Liver (tissue), 9 donors: ENCODE data around the gene MYO5C. TPM values are rescaled to one million over a fixed set of nuclear protein-coding genes. Genes with fewer than 3 reads are reported as not detected.

Experiments
- DNase-seq: peaks from one replicate; pipeline ENCODE4 v3.0.0-alpha.2; 2017; ENCODE audit warnings: low spot score
- H3K27ac ChIP-seq, 2 donors: one replicate each; pipeline ENCODE4 v1.7.0; 2013; ENCODE audit warnings: inconsistent platforms in 2 of 2, low read length in 2 of 2, control low read depth in 1 of 2, low read depth in 1 of 2, mild to moderate bottlenecking in 1 of 2
- H3K27me3 ChIP-seq, 4 donors: one replicate each; pipeline versions ENCODE4 v1.6.1 to v1.7.0; 2013; ENCODE audit warnings: low read length in 3 of 4, inconsistent platforms in 1 of 4, mild to moderate bottlenecking in 1 of 4, moderate library complexity in 1 of 4; ENCODE audit not compliant: control insufficient read depth in 4 of 4, insufficient read depth in 4 of 4
- H3K36me3 ChIP-seq, 4 donors: one replicate each; pipeline versions ENCODE4 v1.6.1 to v1.7.0; 2013; ENCODE audit warnings: low read length in 3 of 4, mild to moderate bottlenecking in 3 of 4, low read depth in 1 of 4, moderate library complexity in 1 of 4; ENCODE audit not compliant: control insufficient read depth in 4 of 4, insufficient read depth in 3 of 4
- H3K4me1 ChIP-seq, 4 donors: one replicate each; pipeline versions ENCODE4 v1.6.1 to v1.7.0; 2013; ENCODE audit warnings: low read length in 3 of 4, mild to moderate bottlenecking in 3 of 4, moderate library complexity in 1 of 4; ENCODE audit not compliant: control insufficient read depth in 4 of 4, insufficient read depth in 4 of 4
- H3K4me3 ChIP-seq, 3 donors: one replicate each; pipeline versions ENCODE4 v1.6.1 to v1.7.0; 2013; ENCODE audit warnings: low read length in 3 of 3, control low read depth in 1 of 3, low read depth in 1 of 3, mild to moderate bottlenecking in 1 of 3
- H3K9ac ChIP-seq, 2 donors: one replicate each; pipeline ENCODE4 v1.7.0; 2013; ENCODE audit warnings: low read length in 2 of 2, mild to moderate bottlenecking in 2 of 2, moderate library complexity in 2 of 2, control low read depth in 1 of 2, low read depth in 1 of 2
- H3K9me3 ChIP-seq, 4 donors: one replicate each; pipeline versions ENCODE4 v1.6.1 to v1.7.0; 2013; ENCODE audit warnings: low read length in 3 of 4; ENCODE audit not compliant: control insufficient read depth in 4 of 4
- GABPA ChIP-seq, 2 donors: IDR thresholded peaks in 1 of 2; conservative IDR thresholded peaks in 1 of 2; 2 replicates each; pipeline ENCODE4 v1.6.1; 2016; ENCODE audit warnings: antibody characterized with exemption in 2 of 2, mild to moderate bottlenecking in 1 of 2, moderate library complexity in 1 of 2
- HNF4A ChIP-seq, 2 donors: conservative IDR thresholded peaks; 2 replicates each; pipeline ENCODE4 v1.6.1; 2016; ENCODE audit warnings: antibody characterized with exemption in 2 of 2, mild to moderate bottlenecking in 2 of 2
- HNF4G ChIP-seq: IDR thresholded peaks from 2 replicates; pipeline ENCODE4 v1.6.1; 2016; ENCODE audit warnings: antibody characterized with exemption
- JUND ChIP-seq, 2 donors: IDR thresholded peaks; 2 replicates each; pipeline ENCODE4 v1.6.1; 2016; ENCODE audit warnings: antibody characterized with exemption in 2 of 2
- MAX ChIP-seq: IDR thresholded peaks from 2 replicates; pipeline ENCODE4 v1.6.1; 2016; ENCODE audit warnings: antibody characterized with exemption
- NR2F2 ChIP-seq: IDR thresholded peaks from 2 replicates; pipeline ENCODE4 v1.6.1; 2016; ENCODE audit warnings: antibody characterized with exemption
- RXRA ChIP-seq, 2 donors: IDR thresholded peaks; 2 replicates each; pipeline ENCODE4 v1.6.1; 2017 to 2018; ENCODE audit warnings: antibody characterized with exemption in 2 of 2, mild to moderate bottlenecking in 1 of 2
- TAF1 ChIP-seq: conservative IDR thresholded peaks from 2 replicates; pipeline ENCODE4 v1.6.1; 2016; ENCODE audit warnings: antibody characterized with exemption, mild to moderate bottlenecking
- YY1 ChIP-seq: IDR thresholded peaks from 2 replicates; pipeline ENCODE4 v1.6.1; 2016; ENCODE audit warnings: antibody characterized with exemption, mild to moderate bottlenecking
- ZBTB33 ChIP-seq: IDR thresholded peaks from 2 replicates; pipeline ENCODE4 v1.6.1; 2016; ENCODE audit warnings: antibody characterized with exemption
- WGBS: extraction: QIAGEN DNeasy Blood & Tissue Kit; methylation state at CpG from one replicate; pipeline ENCODE4 v1.1.7; 2013; 5-methylcytosine and 5-hydroxymethylcytosine counted together
- polyA plus RNA-seq, 2 donors: library from polyadenylated mRNA; stranded (reverse) in 1 of 2; unstranded in 1 of 2; fragments of 200-250 nt in 1 of 2; fragments of >200 nt in 1 of 2; fragmentation: Nextera tagmentation in 1 of 2; extraction: Ambion mirVana in 1 of 2; gene quantifications; one replicate each; pipeline versions ENCODE4 v1.2.1 to v1.2.3, GENCODE V29; 2013 to 2015
- total RNA-seq, 2 donors: library from RNA; depleted of rRNA; stranded (reverse); fragments of >200 nt; gene quantifications; one replicate each; pipeline ENCODE4 v1.2.3, GENCODE V29; 2014
- TF ChIP-seq, protein P1 (sequence below): IDR thresholded peaks from 2 replicates; pipeline ENCODE4 v1.6.1; 2016; ENCODE audit warnings: antibody characterized with exemption
- TF ChIP-seq, protein P2 (sequence below): fragments of 150-350 bp; IDR thresholded peaks from 2 replicates; pipeline ENCODE4 v1.5.1; 2017; ENCODE audit warnings: improper control_type of control experiment, low read depth, low read length; ENCODE audit not compliant: missing input control
- TF ChIP-seq, protein P3 (sequence below): IDR thresholded peaks from 2 replicates; pipeline ENCODE4 v1.6.1; 2016; ENCODE audit warnings: antibody characterized with exemption, mild to moderate bottlenecking
- donor health status: healthy.
- donor health status: healthy.
- donor health status: healthy.
- donor health status: healthy.
- donor health status: healthy.

MYO5C gene
- total and polyA plus RNA-seq, 4 donors, result 1.9 to 8.6 (median 3.0) TPM

- no peak overlapping the region for H3K4me3 ChIP-seq
- no peaks in the 10 kb centered on the region for H3K36me3 ChIP-seq
- peak overlapping the region; percentile 13 to 44 for H3K27ac ChIP-seq
- WGBS, result 90% methylated on average over 5 of the region's 5 CpGs
- DNase-seq, result peak; percentile 19
- no peaks in the 10 kb centered on the region for H3K27me3 ChIP-seq
- peaks cover 3 to 19% (median 12%) of the 10 kb centered on the region in 4 donors for H3K4me1 ChIP-seq
- no peaks in the 10 kb centered on the region for H3K9me3 ChIP-seq
- no peak overlapping the region for H3K9ac ChIP-seq
- TF ChIP-seq, protein P1, sequence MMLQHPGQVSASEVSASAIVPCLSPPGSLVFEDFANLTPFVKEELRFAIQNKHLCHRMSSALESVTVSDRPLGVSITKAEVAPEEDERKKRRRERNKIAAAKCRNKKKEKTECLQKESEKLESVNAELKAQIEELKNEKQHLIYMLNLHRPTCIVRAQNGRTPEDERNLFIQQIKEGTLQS, result no peak
- TF ChIP-seq, protein P2, sequence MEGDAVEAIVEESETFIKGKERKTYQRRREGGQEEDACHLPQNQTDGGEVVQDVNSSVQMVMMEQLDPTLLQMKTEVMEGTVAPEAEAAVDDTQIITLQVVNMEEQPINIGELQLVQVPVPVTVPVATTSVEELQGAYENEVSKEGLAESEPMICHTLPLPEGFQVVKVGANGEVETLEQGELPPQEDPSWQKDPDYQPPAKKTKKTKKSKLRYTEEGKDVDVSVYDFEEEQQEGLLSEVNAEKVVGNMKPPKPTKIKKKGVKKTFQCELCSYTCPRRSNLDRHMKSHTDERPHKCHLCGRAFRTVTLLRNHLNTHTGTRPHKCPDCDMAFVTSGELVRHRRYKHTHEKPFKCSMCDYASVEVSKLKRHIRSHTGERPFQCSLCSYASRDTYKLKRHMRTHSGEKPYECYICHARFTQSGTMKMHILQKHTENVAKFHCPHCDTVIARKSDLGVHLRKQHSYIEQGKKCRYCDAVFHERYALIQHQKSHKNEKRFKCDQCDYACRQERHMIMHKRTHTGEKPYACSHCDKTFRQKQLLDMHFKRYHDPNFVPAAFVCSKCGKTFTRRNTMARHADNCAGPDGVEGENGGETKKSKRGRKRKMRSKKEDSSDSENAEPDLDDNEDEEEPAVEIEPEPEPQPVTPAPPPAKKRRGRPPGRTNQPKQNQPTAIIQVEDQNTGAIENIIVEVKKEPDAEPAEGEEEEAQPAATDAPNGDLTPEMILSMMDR, result no peak
- TF ChIP-seq ZBTB33 (no peak), GABPA (IDR thresholded peaks at IDR 0.05 in 1 of 2, conservative IDR thresholded peaks at IDR 0.05 in 1 of 2) (no peak), YY1 (no peak), TAF1 (no peak), NR2F2 (no peak), RXRA (IDR thresholded peaks at IDR 0.05) (no peak), MAX (no peak), HNF4G (no peak), HNF4A (conservative IDR thresholded peaks at IDR 0.05) (no peak), JUND (IDR thresholded peaks at IDR 0.05) (no peak)
- TF ChIP-seq, protein P3, sequence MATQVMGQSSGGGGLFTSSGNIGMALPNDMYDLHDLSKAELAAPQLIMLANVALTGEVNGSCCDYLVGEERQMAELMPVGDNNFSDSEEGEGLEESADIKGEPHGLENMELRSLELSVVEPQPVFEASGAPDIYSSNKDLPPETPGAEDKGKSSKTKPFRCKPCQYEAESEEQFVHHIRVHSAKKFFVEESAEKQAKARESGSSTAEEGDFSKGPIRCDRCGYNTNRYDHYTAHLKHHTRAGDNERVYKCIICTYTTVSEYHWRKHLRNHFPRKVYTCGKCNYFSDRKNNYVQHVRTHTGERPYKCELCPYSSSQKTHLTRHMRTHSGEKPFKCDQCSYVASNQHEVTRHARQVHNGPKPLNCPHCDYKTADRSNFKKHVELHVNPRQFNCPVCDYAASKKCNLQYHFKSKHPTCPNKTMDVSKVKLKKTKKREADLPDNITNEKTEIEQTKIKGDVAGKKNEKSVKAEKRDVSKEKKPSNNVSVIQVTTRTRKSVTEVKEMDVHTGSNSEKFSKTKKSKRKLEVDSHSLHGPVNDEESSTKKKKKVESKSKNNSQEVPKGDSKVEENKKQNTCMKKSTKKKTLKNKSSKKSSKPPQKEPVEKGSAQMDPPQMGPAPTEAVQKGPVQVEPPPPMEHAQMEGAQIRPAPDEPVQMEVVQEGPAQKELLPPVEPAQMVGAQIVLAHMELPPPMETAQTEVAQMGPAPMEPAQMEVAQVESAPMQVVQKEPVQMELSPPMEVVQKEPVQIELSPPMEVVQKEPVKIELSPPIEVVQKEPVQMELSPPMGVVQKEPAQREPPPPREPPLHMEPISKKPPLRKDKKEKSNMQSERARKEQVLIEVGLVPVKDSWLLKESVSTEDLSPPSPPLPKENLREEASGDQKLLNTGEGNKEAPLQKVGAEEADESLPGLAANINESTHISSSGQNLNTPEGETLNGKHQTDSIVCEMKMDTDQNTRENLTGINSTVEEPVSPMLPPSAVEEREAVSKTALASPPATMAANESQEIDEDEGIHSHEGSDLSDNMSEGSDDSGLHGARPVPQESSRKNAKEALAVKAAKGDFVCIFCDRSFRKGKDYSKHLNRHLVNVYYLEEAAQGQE, result no peak
Measured at GRCh38 chr15:52288986-52289385, 6.6 kb downstream of the MYO5C start.
